ENCODE measurements around the gene CTIF. TPM values are rescaled to one million over a fixed set of nuclear protein-coding genes. Genes with fewer than 3 reads are reported as not detected.

The CTIF gene
- total RNA-seq, 1 donor from 2014 or later = 51.5 TPM

DNA sequence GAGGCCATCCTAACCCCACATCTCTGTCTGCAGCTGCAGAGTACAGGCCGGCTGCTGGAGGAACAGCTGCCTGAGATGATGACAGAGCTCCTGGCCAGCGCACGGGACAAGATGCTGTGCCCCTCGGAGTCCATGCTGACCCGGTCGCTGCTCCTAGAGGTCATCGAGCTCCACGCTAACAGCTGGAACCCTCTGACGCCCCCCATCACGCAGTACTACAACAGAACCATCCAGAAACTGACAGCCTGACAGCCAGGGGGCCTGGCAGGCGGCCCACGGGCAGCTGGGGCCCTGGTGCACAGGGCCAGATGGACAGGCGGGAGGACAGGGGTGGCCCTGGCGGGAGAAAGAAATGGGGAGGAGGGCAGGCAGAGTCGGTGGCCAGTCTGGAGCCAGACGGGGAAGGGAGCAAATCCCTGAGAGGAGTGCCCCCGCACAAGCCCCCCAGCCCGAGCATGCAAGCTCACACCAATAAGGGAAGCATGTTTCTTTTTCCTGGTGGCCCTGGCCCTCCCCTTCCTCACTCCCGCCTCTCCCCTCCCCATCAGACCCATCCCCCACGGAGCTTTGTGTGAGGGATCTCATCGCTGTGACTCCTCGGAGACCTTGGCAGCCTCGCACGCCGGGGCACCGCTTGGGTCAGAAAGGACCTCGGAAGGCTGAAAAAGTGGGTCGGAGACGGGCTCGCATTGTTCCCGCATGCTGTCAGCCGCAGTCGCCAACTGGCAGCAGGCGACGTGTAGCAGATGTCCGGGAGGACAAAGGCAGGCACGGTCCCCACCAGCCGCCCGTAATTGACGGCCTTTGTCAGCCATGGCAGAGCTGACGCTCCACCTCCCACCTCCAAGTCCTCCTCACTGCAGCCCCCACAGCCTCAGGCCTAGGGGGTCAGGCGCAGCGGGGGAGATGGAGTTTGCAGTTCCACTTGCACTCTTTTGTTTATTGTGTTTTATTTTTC is 320.8 kb downstream of the CTIF start:
- Mint-ChIP-seq H3K4me1 (ENCODE audit: unreplicated experiment) (peaks cover 19% of the 10 kb centered on the region), H3K27ac (ENCODE audit: unreplicated experiment) (no peak overlapping the region), H3K27me3 (ENCODE audit: unreplicated experiment) (peaks cover 6% of the 10 kb centered on the region), H3K36me3 (ENCODE audit: low read depth, unreplicated experiment) (peaks cover 36% of the 10 kb centered on the region), H3K9me3 (ENCODE audit: unreplicated experiment) (no peaks in the 10 kb centered on the region), H3K4me3 (ENCODE audit: unreplicated experiment) (no peak overlapping the region)
- TF ChIP-seq, protein P1, sequence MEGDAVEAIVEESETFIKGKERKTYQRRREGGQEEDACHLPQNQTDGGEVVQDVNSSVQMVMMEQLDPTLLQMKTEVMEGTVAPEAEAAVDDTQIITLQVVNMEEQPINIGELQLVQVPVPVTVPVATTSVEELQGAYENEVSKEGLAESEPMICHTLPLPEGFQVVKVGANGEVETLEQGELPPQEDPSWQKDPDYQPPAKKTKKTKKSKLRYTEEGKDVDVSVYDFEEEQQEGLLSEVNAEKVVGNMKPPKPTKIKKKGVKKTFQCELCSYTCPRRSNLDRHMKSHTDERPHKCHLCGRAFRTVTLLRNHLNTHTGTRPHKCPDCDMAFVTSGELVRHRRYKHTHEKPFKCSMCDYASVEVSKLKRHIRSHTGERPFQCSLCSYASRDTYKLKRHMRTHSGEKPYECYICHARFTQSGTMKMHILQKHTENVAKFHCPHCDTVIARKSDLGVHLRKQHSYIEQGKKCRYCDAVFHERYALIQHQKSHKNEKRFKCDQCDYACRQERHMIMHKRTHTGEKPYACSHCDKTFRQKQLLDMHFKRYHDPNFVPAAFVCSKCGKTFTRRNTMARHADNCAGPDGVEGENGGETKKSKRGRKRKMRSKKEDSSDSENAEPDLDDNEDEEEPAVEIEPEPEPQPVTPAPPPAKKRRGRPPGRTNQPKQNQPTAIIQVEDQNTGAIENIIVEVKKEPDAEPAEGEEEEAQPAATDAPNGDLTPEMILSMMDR (IDR thresholded peaks at IDR 0.05; ENCODE audit: unreplicated experiment) = no peak
- no peak for DNase-seq (ENCODE audit: low spot score)

DNA sequence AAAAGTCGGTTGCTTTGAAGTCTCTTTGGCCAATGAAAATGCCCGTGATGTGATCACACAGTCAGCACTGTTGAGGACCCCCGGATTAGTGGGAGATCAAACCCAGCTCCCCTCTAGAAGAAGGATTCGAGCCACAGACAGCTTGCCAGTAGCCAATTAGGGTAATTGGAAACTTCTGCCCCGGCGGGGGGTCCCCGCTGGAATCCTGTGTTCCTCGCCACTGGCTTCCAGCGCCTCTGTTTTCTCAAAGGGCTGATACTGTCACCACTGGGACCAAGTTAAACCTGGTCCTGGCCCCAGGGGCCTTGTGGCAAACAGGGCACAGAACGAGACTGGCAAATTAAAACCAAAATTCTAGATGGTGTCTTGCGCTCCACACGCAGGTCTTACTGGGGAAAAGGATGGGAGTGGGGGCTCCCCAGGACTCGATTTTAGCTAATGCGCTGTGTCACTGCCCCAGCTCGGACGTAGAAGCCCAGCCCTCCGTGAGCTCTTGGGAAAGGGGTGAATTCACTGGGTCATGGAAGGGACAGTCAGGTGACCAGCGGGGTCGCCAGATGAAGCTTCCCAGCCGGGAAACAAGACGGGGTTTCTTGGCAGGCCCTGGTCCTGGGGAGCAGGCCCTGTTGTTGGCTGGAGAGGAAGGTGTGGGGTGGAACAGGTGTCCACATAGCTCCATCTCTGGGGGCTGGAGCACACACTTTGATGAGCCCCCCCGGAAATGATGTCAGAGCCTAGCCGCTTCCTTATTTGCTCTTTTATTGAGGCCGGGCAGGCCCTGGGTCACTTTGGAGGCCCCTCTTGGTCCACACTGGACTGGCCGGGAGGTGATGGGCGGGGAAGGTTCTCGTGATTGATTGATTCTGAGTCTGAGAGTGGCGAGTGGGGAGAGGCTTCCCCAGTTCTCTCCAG is 321.7 kb downstream of the CTIF start:
- peaks cover 27% of the 10 kb centered on the region for H3K36me3 Mint-ChIP-seq (ENCODE audit: low read depth, unreplicated experiment)
- H3K27me3 Mint-ChIP-seq (ENCODE audit: unreplicated experiment) = peaks cover 4% of the 10 kb centered on the region
- no peak overlapping the region for H3K4me3 Mint-ChIP-seq (ENCODE audit: unreplicated experiment)
- no peak for DNase-seq (ENCODE audit: low spot score)
- no peaks in the 10 kb centered on the region for H3K9me3 Mint-ChIP-seq (ENCODE audit: unreplicated experiment)
- no peak overlapping the region for H3K27ac Mint-ChIP-seq (ENCODE audit: unreplicated experiment)
- TF ChIP-seq, protein P1 (IDR thresholded peaks at IDR 0.05; ENCODE audit: unreplicated experiment) = no peak
- H3K4me1 Mint-ChIP-seq (ENCODE audit: unreplicated experiment) = peaks cover 13% of the 10 kb centered on the region

DNA sequence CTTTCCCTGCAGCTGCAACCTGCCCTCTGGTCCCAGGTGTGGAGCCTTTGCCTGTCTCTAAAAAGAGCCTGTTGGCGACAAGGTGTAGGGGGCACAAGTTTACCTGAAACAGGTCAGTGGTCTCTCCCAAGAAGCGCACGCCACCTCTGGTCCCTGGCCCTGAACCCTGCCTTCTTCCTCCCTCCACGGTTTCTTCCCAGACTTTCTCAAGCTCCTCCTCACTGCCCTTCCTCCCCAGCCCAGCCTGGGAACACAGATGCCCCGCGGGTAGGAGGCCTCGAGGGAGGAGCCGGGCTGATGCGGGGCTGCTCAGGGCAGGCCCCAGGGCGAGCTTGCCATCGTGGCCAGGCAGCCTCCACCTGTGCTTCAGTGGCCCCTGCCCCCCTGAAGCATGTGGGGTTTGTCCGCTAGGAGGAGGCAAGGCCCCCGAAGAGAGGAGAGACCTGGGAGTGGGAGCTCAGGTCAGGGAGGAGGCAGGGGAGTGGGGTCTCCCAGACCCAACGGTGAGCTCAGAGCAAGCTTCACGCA is 322.4 kb downstream of the CTIF start:
- Mint-ChIP-seq H3K9me3 (ENCODE audit: unreplicated experiment) (no peaks in the 10 kb centered on the region), H3K36me3 (ENCODE audit: low read depth, unreplicated experiment) (peaks cover 23% of the 10 kb centered on the region)
- TF ChIP-seq, protein P1 (IDR thresholded peaks at IDR 0.05; ENCODE audit: unreplicated experiment) = no peak

DNA sequence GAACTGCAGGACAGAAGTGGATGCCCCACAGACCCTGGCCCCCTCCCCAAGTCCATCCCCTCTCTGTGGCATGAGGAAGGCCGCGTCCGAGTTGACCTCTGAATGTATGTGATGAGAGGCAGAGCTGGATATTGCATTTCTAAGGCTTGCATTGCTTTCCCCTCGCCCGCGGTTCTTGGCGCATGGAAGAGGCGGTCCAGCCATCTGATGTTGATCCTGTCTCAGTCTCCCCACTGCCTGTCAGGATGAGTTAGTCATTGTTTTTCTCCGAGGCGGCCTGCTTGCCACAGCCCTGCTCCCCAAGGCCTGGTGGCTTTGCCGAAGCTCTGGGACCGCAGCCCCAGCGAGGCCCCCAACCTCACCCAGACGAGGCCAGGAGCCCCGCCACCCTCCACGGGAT is 323.3 kb downstream of the CTIF start:
- peaks cover 17% of the 10 kb centered on the region for H3K36me3 Mint-ChIP-seq (ENCODE audit: low read depth, unreplicated experiment)
- no peak overlapping the region for H3K27ac Mint-ChIP-seq (ENCODE audit: unreplicated experiment)
- H3K9me3 Mint-ChIP-seq (ENCODE audit: unreplicated experiment) = no peaks in the 10 kb centered on the region
- TF ChIP-seq, protein P1 (IDR thresholded peaks at IDR 0.05; ENCODE audit: unreplicated experiment) = no peak
- H3K4me1 Mint-ChIP-seq (ENCODE audit: unreplicated experiment) = peaks cover 12% of the 10 kb centered on the region
- no peak for DNase-seq (ENCODE audit: low spot score)
- no peak overlapping the region for H3K4me3 Mint-ChIP-seq (ENCODE audit: unreplicated experiment)
- H3K27me3 Mint-ChIP-seq (ENCODE audit: unreplicated experiment) = peaks cover 4% of the 10 kb centered on the region

More for the DNA sequence above, 322.4 kb downstream of the CTIF start:
- H3K27ac Mint-ChIP-seq (ENCODE audit: unreplicated experiment) = no peak overlapping the region
- DNase-seq (ENCODE audit: low spot score) = no peak
- H3K4me1 Mint-ChIP-seq (ENCODE audit: unreplicated experiment) = peaks cover 12% of the 10 kb centered on the region
- peaks cover 4% of the 10 kb centered on the region for H3K27me3 Mint-ChIP-seq (ENCODE audit: unreplicated experiment)
- H3K4me3 Mint-ChIP-seq (ENCODE audit: unreplicated experiment) = no peak overlapping the region
